GM19351 (cell line): Measurements from ENCODE around the gene CCDC78.
A peak's percentile ranks its signal among the peaks of the same experiment; 100 is the strongest.

Source experiments
- ATAC-seq: cut with Tn5 transposase; IDR thresholded peaks from one replicate; pipeline ENCODE4 v1.9.1; 2021; ENCODE audit warnings: mild to moderate bottlenecking, moderate library complexity; ENCODE audit not compliant: unreplicated experiment

CCDC78 gene

DNA sequence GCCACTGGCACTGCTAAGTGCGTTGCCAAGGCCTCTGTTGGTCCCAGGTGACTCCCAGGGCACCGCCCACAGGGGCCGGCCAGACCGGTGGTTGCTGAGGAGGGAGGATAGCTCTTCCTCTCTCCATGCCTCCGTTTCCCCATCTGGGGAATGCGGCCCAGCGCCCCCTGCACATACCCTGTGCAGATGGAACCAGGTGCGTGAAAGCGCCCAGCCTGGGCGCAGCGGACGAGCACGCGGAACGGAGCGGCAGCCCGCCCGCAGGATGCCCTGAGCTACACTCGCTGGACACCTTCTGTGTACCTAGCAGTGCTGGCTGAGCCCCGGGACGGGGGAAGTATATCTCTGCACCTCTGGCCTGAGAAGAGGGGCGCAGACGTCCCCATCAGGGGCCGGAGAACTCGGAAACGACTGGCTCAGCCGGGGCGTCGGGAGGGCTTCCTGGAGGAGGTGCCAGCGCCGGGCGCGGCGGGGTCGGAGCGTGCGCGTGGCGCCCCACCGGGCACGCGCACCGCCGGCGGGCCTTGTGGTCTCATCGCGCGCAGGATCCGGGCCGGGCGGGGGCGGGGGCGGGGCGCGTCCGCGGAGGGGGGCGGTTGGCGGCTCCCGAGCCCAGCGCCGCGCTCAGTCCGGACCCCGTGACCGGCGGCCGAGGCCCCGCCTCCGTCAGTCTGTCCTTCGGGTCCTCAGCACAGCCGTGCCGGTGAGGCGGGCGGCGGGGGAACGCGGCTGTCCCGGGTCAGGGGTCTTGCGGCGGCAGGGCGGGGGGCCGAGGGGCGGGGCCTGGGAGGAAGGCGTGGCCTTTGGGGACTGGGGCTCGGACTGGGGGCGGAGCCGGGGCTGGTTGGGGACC is at the start of gene CCDC78, which contains the start of gene HAGHL:
TSS of gene CCDC78 (minus strand) at position 6 of the 853 bp plus-strand sequence. CDS start 76 bp downstream, outside the sequence.
TSS of gene HAGHL (plus strand) at position 669 of the 853 bp plus-strand sequence. CDS start 404 bp downstream, outside the sequence.
- peak; percentile 37 for ATAC-seq

DNA sequence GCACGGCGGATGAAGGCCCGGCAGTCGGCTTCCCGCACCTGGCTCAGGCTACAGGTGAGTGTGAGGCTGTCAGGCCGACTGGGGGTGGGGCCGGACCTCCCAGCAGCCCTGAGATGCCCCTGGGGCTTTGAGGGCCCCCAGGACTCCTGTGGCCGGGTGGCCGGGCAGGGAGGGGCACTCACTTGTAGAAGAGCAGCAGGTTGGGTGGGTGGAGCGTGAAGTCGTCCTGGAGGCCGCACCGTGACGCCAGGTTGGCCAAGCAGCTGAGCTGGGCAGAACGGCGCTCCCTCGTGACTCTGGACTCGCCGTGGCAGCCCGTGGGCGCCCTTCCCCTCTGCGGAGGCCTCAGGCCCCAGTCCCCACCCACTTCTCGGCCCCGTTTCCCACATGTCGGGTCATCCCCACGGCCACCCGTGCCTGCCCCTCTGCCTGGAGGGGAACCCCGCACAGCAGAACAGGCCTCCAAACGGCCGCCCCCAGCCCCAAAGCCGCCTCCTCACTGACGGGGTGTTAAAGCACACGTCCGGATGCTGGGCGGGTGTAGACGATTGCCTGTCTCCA is 49.1 kb upstream of the CCDC78 start:
- ATAC-seq, result no peak

DNA sequence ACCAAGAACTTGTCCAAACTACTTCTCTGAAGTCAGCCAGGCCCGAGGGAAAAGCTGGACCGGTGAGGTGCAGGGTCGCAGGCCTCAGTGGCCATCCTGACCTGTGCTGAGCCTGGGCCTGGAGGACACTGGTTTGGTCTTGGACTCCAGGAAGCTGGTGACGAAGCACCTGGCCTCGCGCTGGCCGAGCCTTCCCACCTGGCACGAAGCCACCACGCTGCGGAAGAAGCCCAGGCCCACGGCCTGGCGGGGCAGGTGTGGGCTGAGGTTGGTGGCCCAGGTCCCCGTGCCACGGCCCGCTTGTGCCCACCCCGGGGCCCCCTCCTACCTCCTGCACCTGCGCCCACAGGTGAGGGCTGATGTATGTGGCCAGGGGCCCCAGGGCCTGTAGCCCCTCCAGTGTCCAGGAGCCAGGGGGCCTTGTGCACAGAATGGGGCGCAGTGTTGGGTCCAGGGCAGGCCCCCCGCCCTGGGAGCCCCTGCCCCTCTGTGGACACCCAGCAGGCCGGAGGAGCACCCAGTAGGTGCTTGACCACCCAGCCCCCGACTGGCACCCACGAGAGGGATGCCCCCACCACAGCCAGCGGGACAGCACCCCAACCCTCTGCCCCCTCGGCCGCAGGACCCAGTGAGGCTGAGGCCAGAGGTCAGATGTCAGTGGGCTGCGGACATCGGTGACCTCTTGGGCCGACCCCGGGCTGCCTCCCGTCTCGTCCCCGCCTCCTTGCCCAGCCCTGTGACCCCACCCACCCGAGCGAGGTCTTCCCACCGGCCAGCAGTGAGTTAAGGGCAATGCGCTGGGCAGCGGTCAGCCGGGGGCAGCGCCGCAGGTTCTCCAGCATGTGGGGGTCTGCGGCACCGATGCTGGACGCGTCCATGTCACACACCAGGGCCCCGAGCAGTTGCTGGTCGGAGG is 48.1 kb upstream of the CCDC78 start:
- no peak for ATAC-seq

DNA sequence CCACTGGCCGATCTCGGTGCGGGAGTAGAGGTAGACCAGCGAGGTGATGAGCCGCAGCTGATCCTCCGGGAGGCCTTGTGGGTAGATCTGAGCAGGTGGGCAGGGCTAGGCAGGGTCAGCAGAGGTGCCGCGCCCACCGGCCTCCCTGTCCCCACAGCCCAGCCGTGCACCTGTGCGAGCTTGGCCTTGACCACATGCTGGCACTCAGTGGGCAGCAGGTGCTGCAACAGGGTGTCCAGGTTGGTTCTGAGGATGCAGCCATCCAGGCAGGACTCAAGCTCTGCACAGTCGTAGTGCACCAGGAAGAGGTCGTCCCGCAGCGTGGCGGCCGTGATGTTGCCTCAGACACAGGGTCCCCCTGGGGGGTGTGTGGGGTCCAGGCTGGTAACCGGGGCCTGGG is 46.7 kb upstream of the CCDC78 start:
- ATAC-seq, result no peak

DNA sequence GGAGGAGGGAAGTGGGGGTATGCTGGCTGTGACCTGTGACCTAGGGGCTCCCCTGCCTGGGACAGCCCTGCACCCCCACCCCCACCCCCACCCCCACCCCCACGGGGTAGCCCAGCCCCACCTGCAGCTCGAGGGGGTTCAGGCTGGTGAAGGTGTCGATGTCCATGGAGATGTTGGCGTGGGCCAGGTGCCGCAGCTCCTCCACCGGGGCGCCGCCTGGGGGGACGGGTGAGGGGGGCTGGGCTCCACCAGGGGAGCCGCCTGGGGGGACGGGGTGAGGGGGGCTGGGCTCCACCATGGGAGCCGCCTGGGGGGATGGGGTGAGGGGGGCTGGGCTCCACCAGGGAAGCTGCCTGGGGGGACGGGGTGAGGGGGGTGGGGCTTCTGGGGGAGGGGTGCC is 44.2 kb upstream of the CCDC78 start:
- ATAC-seq, result no peak

DNA sequence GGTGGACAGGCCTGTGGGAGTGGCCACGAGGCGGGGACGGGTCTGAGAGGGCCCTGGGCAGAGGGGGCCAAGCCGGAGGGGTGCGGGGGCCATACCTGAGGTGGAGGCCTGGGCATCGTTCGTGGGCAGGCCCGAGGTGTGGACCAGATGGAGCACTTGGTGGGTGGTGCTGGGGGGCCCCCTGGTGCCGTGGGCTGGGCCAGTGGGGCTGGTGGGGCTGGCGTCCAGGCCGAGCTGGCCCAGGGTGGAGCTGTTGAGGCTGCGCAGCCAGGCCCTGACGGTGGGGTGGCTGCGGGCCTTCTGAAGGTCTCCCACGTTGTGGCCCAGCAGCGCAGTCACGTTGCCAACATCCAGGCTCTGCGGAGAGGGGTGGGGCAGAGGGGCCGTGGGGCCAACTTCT is 43.7 kb upstream of the CCDC78 start:
- no peak for ATAC-seq

DNA sequence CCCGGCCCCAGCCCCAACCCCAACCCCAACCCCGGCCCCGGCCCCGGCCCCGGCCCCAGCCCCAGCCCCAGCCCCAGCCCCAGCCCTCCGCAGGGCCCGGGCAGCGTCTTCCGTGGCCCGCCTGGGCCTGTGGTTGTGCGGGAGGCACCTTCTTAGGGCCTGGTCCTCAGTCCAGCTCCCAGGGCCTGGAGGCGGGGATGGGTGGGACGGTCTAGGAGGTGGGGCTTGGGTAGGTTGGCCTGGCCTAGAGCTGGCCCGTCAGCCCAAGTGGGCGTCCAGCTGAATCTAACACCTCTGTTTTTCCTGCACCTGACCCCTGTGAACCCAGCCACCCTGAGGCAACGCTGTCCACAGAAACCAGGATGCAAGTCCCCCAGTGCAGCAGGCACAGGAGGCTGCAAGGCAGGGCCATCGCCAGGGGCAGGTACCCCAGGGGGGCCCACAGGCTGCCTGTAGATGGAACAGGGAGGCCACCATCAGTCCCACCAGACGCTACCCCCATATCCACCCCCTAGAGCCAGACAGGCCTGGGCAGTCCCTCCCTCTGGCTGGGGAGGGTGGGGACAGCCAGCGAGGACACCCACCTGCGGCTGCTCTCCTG is 43.0 kb upstream of the CCDC78 start:
- ATAC-seq, result no peak

DNA sequence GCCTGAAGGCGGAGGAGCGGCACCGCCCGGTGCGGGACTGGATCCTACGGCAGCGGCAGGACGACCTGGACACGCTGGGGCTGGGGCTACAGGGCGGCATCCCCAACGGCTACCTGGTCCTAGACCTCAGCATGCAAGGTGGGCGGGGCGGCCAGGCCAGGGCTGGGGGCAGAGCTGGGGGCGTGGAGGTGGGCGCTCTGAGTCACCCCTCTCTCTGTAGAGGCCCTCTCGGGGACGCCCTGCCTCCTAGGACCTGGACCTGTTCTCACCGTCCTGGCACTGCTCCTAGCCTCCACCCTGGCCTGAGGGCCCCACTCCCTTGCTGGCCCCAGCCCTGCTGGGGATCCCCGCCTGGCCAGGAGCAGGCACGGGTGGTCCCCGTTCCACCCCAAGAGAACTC is 42.2 kb upstream of the CCDC78 start:
- no peak for ATAC-seq

DNA sequence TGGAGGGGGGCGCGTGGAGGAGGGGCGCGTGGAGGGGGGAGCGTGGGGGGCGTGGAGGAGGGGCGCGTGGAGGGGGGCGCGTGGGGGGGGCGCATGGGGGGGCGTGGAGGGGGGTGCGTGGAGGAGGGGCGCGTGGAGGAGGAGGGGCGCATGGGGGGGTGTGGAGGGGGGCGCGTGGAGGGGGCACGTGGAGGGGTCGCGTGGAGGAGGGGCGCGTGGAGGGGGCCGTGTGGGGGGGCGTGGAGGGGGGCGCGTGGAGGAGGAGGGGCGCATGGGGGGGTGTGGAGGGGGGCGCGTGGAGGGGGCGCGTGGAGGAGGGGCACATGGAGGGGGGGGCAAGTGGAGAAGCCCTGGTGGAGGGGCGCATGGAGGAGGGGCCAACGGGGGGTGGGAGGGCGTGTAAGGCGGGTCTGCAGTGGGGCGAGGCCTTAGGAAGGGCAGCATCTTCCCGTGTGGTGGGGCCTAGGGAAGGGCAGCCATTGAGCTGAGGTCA is 41.5 kb upstream of the CCDC78 start:
- no peak for ATAC-seq

DNA sequence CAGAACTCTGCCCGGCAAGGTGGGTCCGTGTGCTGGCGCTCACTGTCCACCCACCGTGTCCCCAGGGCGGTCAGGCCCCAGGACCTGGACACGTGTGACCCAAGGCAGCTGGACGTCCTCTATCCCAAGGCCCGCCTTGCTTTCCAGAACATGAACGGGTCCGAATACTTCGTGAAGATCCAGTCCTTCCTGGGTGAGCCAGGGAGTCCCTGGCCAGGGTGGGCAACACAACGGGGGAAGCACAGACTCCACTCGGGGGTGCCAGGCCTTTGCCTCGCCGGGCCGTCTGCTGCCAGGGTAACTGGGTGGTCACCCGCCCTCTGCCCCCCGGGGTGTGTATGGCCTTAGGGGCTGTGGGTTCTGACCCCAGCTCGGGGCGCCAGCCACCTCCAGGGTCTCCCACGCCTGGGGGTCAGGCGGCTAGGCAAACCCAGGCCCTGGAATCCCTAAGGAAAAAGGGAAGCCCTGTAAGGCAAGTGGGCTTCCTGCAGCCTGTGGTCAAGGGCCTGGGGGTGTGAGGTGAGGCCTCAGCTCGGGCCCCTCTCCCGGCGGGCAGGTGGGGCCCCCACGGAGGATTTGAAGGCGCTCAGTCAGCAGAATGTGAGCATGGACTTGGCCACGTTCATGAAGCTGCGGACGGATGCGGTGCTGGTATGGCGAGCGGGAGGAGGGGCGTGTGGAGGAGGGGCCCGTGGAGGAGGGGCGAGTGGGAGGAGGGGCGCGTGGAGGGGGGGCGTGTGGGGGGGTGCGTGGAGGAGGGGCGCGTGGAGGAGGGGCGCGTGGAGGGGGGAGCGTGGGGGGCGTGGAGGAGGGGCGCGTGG is 40.8 kb upstream of the CCDC78 start:
- ATAC-seq, result no peak

DNA sequence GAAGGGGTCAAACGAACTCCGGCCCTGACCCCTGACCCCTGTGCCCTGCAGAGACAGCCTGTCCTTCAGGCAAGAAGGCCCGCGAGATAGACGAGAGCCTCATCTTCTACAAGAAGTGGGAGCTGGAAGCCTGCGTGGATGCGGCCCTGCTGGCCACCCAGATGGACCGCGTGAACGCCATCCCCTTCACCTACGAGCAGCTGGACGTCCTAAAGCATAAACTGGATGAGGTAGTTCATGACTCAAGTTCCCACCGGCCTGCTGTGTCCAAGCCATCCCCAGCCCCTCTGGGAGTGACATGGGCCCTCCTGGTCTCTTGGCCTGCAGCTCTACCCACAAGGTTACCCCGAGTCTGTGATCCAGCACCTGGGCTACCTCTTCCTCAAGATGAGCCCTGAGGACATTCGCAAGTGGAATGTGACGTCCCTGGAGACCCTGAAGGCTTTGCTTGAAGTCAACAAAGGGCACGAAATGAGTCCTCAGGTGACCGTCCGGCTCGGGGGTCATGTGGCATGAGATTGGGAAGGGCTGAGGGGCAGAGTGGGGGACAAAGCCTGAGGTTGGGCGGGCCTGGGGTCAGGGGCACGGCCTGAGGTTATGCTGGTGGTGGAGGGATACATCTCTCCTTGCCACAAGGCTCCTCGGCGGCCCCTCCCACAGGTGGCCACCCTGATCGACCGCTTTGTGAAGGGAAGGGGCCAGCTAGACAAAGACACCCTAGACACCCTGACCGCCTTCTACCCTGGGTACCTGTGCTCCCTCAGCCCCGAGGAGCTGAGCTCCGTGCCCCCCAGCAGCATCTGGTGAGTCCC is 40.0 kb upstream of the CCDC78 start:
- ATAC-seq, result no peak

DNA sequence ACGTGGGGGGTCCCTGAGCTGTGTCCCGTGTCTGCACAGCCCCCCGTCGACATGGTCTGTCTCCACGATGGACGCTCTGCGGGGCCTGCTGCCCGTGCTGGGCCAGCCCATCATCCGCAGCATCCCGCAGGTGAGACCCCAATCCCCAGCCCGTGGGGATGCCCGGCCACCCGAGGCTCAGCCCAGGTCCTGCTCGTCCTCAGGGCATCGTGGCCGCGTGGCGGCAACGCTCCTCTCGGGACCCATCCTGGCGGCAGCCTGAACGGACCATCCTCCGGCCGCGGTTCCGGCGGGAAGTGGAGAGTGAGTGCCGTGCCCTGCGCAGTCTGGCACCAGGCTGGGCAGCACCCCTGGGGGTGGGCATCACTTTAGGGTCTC is 39.2 kb upstream of the CCDC78 start:
- no peak for ATAC-seq

DNA sequence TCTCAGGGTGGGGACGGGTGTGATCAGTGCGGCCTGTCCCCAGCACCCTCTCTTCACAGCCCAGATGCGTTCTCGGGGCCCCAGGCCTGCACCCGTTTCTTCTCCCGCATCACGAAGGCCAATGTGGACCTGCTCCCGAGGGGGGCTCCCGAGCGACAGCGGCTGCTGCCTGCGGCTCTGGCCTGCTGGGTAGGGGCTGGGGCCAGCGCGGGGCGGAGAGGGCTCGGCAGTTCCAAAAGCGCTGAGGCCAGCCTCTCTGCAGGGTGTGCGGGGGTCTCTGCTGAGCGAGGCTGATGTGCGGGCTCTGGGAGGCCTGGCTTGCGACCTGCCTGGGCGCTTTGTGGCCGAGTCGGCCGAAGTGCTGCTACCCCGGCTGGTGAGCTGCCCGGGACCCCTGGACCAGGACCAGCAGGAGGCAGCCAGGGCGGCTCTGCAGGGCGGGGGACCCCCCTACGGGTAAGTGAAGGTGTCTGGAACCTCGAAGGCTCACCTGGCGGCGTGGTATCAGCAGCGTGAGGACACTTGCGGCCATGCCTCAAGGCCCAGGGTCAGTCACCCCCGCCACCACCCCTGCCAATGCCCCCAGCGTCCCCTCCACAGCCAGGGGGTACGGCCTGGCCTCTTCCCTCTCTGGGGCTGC is 38.7 kb upstream of the CCDC78 start:
- ATAC-seq, result no peak

DNA sequence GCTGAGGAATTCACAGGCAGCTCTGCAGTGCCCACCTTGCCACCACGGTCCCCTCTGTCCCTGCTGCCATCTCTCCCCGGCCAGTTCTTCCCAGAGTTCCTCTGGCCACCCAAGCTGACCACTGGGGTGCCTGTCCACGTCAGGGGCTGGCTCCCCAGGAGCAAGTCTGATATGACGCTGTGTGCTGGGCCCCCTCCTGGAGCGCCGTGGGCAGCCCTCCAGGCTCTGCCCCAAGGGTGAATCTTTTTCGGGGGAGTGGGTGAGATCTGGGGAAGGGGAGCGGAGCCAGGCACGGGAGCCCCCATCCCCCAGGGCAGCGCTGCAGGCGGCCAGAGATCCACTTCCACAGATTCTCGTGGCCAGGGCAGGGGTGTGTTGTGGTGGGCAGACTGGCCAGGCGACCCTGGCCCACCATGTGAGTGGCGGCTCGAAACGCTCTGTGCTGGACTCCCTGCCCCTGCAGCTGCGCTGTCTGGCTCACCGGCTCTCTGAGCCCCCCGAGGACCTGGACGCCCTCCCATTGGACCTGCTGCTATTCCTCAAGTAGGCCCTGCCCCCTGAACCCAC is 38.0 kb upstream of the CCDC78 start:
- ATAC-seq, result no peak

DNA sequence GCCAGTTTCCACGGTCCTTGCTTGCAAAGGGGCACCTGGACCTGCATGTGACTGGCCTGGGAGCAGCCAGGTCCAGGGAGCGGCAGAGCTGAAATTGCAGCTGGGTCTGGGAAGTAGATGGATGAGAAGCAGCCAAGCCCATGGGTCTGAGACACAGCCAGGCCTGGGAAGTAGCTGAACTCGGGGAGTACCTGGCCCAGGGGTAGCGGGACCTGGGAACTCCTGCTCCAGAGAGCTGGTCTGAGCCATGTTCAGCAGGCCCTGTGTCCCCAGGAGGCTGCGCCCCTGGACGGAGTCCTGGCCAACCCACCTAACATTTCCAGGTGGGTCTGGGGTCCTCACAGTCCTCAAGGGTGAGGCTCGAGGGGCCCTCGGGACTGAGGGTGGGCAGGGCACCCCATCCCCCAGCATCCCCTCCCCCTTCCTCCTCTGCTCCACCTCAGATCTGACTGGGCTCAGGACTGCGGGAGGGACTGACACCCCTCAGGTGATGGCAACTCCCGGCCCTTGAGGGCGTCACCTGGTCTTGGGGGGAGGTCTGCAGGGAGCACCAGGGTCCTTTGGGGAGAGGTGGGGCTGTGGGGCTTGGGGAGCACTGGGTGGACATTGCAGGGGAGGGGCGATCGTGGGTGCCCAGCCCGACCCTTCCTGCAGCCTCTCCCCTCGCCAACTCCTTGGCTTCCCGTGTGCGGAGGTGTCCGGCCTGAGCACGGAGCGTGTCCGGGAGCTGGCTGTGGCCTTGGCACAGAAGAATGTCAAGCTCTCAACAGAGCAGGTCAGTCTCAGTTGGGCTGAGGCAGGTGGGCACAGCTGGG is 37.3 kb upstream of the CCDC78 start:
- ATAC-seq, result no peak

DNA sequence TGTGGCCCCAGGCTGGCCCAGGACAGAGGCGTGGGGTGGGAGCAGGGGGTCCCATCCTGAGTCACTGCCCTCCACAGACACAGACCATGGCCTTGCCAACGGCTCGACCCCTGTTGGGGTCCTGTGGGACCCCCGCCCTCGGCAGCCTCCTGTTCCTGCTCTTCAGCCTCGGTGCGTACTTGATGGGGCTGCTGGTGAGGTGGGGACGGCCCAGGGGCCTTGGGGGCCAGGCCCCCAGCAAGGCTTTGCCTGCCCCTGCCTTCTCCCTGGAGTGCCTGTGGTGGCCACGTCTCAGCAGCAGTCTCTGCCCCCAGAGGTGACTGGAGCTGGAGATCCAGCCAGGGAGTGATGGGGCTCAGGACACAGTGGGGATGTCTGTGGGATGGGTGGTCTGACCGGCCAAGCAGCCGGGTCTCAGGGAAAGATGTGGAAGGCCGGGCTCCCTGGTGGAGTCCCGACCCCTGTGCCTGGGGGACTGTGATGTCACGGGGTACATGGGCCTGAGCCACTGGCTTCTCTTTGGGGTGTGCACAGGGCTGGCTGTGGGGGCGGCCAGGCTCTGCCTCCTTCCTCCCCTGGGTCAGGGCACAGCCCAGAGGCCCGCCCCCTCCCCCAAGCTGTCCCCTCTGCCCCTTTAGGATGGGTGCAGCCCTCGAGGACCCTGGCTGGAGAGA is 36.5 kb upstream of the CCDC78 start:
- ATAC-seq, result no peak
